Loucy (cell line): ENCODE results near the gene GPR137B.

Source experiments
- EZH2phosphoT487 ChIP-seq: fragments of 200-600 bp; IDR thresholded peaks from 2 replicates; pipeline ENCODE4 v1.6.1; 2018; ENCODE audit warnings: antibody characterized with exemption, mild to moderate bottlenecking, moderate library complexity, borderline replicate concordance
- TF ChIP-seq, protein P1 (sequence below): fragments of 200-600 bp; sonication (generic); conservative IDR thresholded peaks from 2 replicates; pipeline ENCODE4 v1.5.1; 2014; ENCODE audit warnings: mild to moderate bottlenecking, antibody characterized with exemption, low read length

DNA sequence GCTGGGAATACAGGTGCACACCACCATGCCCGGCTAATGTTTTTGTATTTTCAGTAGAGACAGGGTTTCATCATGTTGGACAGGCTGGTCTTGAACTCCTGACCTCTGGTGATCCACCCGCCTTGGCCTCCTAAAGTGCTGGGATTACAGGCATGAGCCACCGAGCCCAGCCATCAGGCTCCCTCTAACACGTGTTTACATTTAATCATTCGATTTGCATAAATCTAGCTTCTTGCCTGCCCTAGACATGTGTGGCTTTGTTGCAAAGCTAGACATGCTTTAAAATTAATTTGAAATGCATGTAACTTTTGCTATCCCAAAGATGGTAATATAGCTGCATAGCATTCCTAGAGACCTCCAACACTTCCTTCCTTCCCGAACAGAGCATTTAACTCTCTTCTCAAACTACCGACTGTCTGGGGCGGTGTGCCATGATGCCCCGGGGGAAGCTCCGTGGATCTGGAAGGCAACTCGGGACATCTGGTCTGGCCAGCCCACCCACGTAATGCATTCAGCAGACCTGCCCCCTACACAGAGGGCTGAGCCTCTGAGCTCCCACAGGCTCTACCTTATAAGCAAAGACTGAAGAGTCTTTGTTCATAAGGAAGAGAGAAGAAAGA lies 42.9 kb upstream of the GPR137B start:
- TF ChIP-seq, protein P1, sequence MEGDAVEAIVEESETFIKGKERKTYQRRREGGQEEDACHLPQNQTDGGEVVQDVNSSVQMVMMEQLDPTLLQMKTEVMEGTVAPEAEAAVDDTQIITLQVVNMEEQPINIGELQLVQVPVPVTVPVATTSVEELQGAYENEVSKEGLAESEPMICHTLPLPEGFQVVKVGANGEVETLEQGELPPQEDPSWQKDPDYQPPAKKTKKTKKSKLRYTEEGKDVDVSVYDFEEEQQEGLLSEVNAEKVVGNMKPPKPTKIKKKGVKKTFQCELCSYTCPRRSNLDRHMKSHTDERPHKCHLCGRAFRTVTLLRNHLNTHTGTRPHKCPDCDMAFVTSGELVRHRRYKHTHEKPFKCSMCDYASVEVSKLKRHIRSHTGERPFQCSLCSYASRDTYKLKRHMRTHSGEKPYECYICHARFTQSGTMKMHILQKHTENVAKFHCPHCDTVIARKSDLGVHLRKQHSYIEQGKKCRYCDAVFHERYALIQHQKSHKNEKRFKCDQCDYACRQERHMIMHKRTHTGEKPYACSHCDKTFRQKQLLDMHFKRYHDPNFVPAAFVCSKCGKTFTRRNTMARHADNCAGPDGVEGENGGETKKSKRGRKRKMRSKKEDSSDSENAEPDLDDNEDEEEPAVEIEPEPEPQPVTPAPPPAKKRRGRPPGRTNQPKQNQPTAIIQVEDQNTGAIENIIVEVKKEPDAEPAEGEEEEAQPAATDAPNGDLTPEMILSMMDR: no peak
- TF ChIP-seq EZH2phosphoT487: no peak
